ENCODE results near the gene LRRC7. TPM values are rescaled to one million over a fixed set of nuclear protein-coding genes. Genes with fewer than 3 reads are reported as not detected.
A peak's percentile ranks its signal among the peaks of the same experiment; 100 is the strongest.

The LRRC7 gene
- total and polyA plus RNA-seq, 2 of the 8 experiments (the other 6 are each of a cell fraction or from before 2014, with no cell fraction given), result 0.03 to 0.17 TPM

DNA sequence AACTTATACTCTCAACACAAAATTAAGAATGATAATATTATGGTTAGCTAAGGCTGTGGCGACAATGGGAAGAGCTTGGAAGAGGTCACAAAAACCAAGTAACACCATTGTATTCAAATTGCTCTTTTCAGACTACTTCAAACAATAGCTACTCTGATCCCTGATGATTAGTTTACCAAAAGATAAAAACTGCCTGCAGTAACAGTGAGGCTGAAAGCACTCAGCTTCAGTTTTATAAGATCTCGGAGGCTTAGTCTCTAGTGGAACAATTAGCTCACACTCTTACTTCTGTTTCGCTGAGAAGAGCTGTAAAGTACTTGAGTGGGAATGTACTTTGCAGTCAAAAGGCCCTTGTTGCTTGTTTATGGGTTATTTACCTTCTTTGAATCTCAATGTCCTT, 278.5 kb downstream of the LRRC7 start:
- H4K8ac ChIP-seq (ENCODE audit: extremely low read depth, insufficient read depth, low read length), result no peak overlapping the region
- H3K23ac ChIP-seq (ENCODE audit: insufficient read length), result no peak overlapping the region
- H3K4me2 ChIP-seq (ENCODE audit: insufficient read depth in 1 of 2, low read depth in 2 of 2, low read length in 2 of 2), result no peak overlapping the region
- no peaks in the 10 kb centered on the region for H4K20me1 ChIP-seq (replicated peaks in 1 of 2; ENCODE audit: control insufficient read depth in 1 of 2, insufficient read depth in 2 of 2, low read length in 2 of 2)
- no peaks in the 10 kb centered on the region for H3K23me2 ChIP-seq (ENCODE audit: low read depth, low read length)
- H3K27ac ChIP-seq (ENCODE audit: low read depth, low read length), result no peak overlapping the region
- 82% methylated on average over 3 of the region's 3 CpGs; no CpG with 5 or more reads in 1 of the 2 experiments for WGBS, 2 experiments (ENCODE audit: extremely low coverage in 1 of 2, insufficient coverage in 1 of 2, insufficient read length in 1 of 2, insufficient replicate concordance in 2 of 2, low coverage in 1 of 2, low lambda C conversion rate in 2 of 2, missing lambda C conversion rate in 1 of 2)
- H3K4me1 ChIP-seq (replicated peaks in 1 of 4; ENCODE audit: control insufficient read depth in 3 of 4, insufficient read depth in 4 of 4, low read length in 3 of 4), result no peaks in the 10 kb centered on the region; a peak in 1 of 7 replicates
- ChIA-PET CTCF (ENCODE audit: partially characterized antibody) (interaction anchor here (1.0 kb wide), 1 partner anchor 59 kb away, joined by 3 read pairs; no protein-coding TSS in a partner anchor), POLR2A (ENCODE audit: partially characterized antibody) (no interaction called here)
- H3K56ac ChIP-seq (replicated peaks; ENCODE audit: insufficient read length, low read depth, low read length), result no peak overlapping the region
- no peak overlapping the region for H3K18ac ChIP-seq (ENCODE audit: extremely low read depth, low read length)
- no peak overlapping the region for H2BK15ac ChIP-seq (ENCODE audit: low read length)
- H2BK5ac ChIP-seq (ENCODE audit: low read depth, low read length), result no peak overlapping the region
- no peak overlapping the region for H3K9ac ChIP-seq (replicated peaks in 1 of 4; ENCODE audit: extremely low read depth in 1 of 4, low read depth in 3 of 4, low read length in 3 of 4)
- no peak overlapping the region for H2BK20ac ChIP-seq (ENCODE audit: low read length)
- no peaks in the 10 kb centered on the region for H3K9me3 ChIP-seq (ENCODE audit: insufficient read depth in 2 of 2, low read depth in 1 of 2, low read length in 1 of 2)
- no peak overlapping the region for H2BK12ac ChIP-seq (ENCODE audit: low read depth, low read length)
- no peak overlapping the region for H2AK5ac ChIP-seq (ENCODE audit: low read depth, low read length)
- H3K36me3 ChIP-seq (ENCODE audit: control insufficient read depth in 2 of 4, insufficient read depth in 4 of 4, low read length in 3 of 4), result no peaks in the 10 kb centered on the region
- H3K79me1 ChIP-seq (ENCODE audit: low read depth, low read length), result no peaks in the 10 kb centered on the region
- H3K4me3 ChIP-seq (ENCODE audit: extremely low read depth in 1 of 4, insufficient read depth in 2 of 4, low read depth in 3 of 4, low read length in 4 of 4), result no peak overlapping the region
- H3K27me3 ChIP-seq (replicated peaks in 1 of 4; ENCODE audit: control insufficient read depth in 3 of 4, extremely low read depth in 1 of 4, insufficient read depth in 3 of 4, low read length in 3 of 4), result no peaks in the 10 kb centered on the region
- 0 out of 2 replicates have a peak overlapping the region, but pooled peaks have one; percentile 6 for H2AFZ ChIP-seq (ENCODE audit: low read length)
- no peak overlapping the region for H3K14ac ChIP-seq (ENCODE audit: insufficient read length)
- no peak overlapping the region for H4K91ac ChIP-seq (replicated peaks; ENCODE audit: insufficient read length, low read length)
- H2BK120ac ChIP-seq (replicated peaks; ENCODE audit: low read depth, low read length), result no peak overlapping the region
- no peak overlapping the region for H4K5ac ChIP-seq (ENCODE audit: insufficient read length, low read depth, low read length)
- DNase-seq (ENCODE audit: low read depth in 1 of 2, low spot score in 2 of 2) (no peak), FAIRE-seq (no peak)
- no peak overlapping the region for H3K4ac ChIP-seq (replicated peaks; ENCODE audit: insufficient read length, low read depth, low read length)
- no peaks in the 10 kb centered on the region for H3K79me2 ChIP-seq (ENCODE audit: control insufficient read depth in 1 of 2, insufficient read depth in 2 of 2, low read length in 2 of 2)
- TF ChIP-seq CTBP2 (IDR thresholded peaks at IDR 0.05; ENCODE audit: borderline replicate concordance, insufficient read depth, insufficient read length, low read length) (no peak), GTF2F1 (IDR thresholded peaks at IDR 0.05; ENCODE audit: borderline replicate concordance, low read depth, low read length) (no peak), ZNF274 (IDR thresholded peaks at IDR 0.05; ENCODE audit: borderline replicate concordance, extremely low read depth, low read length) (no peak), ASH2L (IDR thresholded peaks at IDR 0.05; ENCODE audit: low read length) (no peak), TAF1 (IDR thresholded peaks at IDR 0.05; ENCODE audit: low read depth, low read length) (no peak), FOSL1 (IDR thresholded peaks at IDR 0.05; ENCODE audit: insufficient read depth, low read depth, low read length) (no peak), RBBP5 (IDR thresholded peaks at IDR 0.05; ENCODE audit: borderline replicate concordance, low read depth, low read length) (no peak), CTCF (IDR thresholded peaks at IDR 0.05; ENCODE audit: control extremely low read depth in 1 of 3, insufficient read depth in 1 of 3, low read depth in 1 of 3, low read length in 3 of 3) (no peak), SIN3A (conservative IDR thresholded peaks at IDR 0.05 in 1 of 2, IDR thresholded peaks at IDR 0.05 in 1 of 2; ENCODE audit: low read depth in 1 of 2, low read length in 2 of 2) (no peak), CBX8 (IDR thresholded peaks at IDR 0.05; ENCODE audit: borderline replicate concordance, low read depth, low read length) (no peak), RAD21 (IDR thresholded peaks at IDR 0.05 in 1 of 2, conservative IDR thresholded peaks at IDR 0.05 in 1 of 2; ENCODE audit: low read depth in 2 of 2, low read length in 2 of 2) (no peak)
